GM19099 (cell line): ENCODE data around the gene ZSCAN9.

Source experiments
- POLR2A ChIP-seq: IDR thresholded peaks from 3 replicates; pipeline ENCODE4 v1.6.1; 2011; ENCODE audit warnings: low read depth; ENCODE audit not compliant: insufficient read length; ENCODE audit errors: extremely low read depth

Gene ZSCAN9

GRCh38 chr6:28212510-28213212, 12.4 kb upstream of the ZSCAN9 start:
- TF ChIP-seq POLR2A: no peak

DNA sequence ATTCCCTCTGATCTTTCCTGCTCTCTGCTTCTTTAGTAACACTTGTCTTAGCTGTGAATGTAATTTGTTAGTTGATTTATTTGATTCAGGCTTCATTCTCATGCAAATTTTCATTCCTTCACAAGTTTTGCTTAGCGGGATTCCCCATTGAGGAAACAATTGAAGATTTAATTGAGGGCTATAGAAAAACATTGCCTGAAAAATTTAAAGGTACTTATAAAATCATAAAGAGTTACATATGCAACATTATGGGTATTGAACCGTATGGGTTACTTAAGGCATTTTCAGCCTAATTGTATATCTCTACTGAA, 11.9 kb upstream of the ZSCAN9 start:
- TF ChIP-seq POLR2A: no peak

- no peak for TF ChIP-seq POLR2A
These were observed 9.7 kb upstream of the ZSCAN9 start for GRCh38 chr6:28215425-28215824.

DNA sequence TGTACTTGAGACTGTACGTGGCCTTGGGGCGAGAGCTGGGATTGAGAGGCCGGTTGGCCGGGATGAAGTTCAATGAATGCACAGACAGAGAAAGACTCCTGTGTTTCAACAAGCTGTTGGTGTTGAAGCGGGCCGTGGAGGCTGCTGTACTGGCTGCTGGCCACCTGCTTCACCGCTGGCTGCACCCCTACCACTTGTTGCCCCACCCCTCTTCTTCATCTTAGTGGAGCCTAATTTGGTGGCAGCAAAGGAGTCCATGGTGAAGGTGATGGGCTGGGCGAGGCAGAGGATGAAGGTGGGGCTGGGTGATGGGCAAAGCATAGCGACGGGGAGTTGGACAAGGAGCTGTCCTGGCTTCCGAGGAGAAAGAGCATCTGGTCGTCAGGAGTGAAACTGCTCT, 7.2 kb upstream of the ZSCAN9 start:
- no peak for TF ChIP-seq POLR2A

- TF ChIP-seq POLR2A: peak; percentile 69
These were observed 6.5 kb upstream of the ZSCAN9 start for GRCh38 chr6:28218312-28219248.

- TF ChIP-seq POLR2A: no peak
These were observed 4.6 kb upstream of the ZSCAN9 start for GRCh38 chr6:28220257-28221133.

GRCh38 chr6:28224131-28225055, 682 bp upstream of the ZSCAN9 start:
- no peak for TF ChIP-seq POLR2A

DNA sequence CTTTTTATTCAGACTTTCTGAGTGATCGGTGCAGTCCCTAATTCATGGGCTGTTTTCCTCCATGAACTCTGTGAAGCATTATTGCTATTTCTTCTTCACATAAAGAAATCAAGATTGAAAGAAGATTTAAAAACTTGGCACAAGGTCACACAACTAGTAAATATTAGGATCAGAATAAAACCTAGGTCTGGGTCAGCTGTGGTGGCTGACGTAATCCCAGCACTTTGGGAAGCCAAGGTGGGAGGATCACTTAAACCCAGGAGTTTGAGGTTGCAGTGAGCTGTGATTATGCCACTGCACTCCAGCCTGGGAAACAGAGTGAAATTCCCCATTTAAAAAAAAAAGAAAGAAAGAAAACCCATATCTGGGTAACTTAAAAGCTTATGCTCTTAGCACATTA, 1.4 kb downstream of the ZSCAN9 start:
- TF ChIP-seq POLR2A: no peak

GRCh38 chr6:28232785-28233184, 7.7 kb downstream of the ZSCAN9 start:
- no peak for TF ChIP-seq POLR2A

- TF ChIP-seq POLR2A: no peak
These were observed 10.9 kb downstream of the ZSCAN9 start for GRCh38 chr6:28235912-28236452.

DNA sequence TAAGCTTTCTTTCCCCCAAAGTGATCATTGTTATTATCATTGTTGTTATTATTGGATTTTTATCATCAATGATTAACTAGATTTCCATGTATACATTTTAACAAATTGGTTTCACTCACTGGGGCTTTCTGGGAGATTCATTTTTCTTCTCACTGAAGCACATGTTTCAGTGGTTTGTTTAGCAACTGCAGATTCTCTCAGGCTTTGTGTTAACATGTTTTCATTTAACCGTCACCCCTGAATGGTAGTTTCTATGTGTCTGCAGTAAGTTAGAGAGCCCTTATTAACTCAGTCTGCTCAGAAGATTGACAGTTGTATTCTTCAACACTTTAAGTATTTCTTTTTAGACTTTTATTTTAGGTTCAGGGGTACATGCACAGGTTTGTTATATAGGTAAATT, 14.6 kb downstream of the ZSCAN9 start:
- no peak for TF ChIP-seq POLR2A

GRCh38 chr6:28240471-28240870, 15.4 kb downstream of the ZSCAN9 start:
- no peak for TF ChIP-seq POLR2A

DNA sequence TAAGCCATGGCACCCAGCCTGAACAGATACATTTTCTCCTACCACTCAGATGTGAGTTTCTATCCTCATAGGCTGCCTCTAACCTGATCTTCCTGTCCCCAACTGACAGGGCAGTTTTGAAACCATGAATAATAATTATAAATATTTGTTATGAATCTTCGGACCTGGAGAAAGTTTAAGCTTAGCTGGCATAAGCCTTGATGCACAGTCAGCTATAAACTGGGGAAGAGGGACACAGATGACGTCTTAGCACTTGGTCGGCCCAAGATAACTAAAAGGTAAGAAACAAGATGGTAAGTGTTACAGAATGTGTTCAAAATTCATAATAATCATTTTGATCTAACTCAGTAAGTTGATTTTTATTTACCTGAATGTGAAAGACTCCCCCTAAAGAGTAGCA, 18.9 kb downstream of the ZSCAN9 start:
- no peak for TF ChIP-seq POLR2A
